ENCODE measurements around the gene RAB11FIP5.
"Not testable (repeated sequence)": the region's sequence is repeated elsewhere in the genome, so short reads cannot be mapped to it uniquely, and the experiment has no call there.

RAB11FIP5 gene

GRCh38 chr2:73111073-73112025, 1.4 kb downstream of the RAB11FIP5 start:
- DNase-seq (ENCODE audit: low spot score): no peak

- no peak for DNase-seq (ENCODE audit: low spot score)
Measured at GRCh38 chr2:73110168-73111072, 2.3 kb downstream of the RAB11FIP5 start.

- no peak for DNase-seq (ENCODE audit: low spot score)
Measured at GRCh38 chr2:73109431-73110167, 3.1 kb downstream of the RAB11FIP5 start.

GRCh38 chr2:73107211-73107926, 5.4 kb downstream of the RAB11FIP5 start:
- no peak for DNase-seq (ENCODE audit: low spot score)

- DNase-seq (ENCODE audit: low spot score): no peak
Measured at GRCh38 chr2:73106791-73107190, 6.0 kb downstream of the RAB11FIP5 start.

GRCh38 chr2:73105511-73105971, 7.2 kb downstream of the RAB11FIP5 start:
- DNase-seq (ENCODE audit: low spot score): no peak

- no peak for DNase-seq (ENCODE audit: low spot score)
Measured at GRCh38 chr2:73104933-73105332, 7.8 kb downstream of the RAB11FIP5 start.

GRCh38 chr2:73103018-73103542, 9.7 kb downstream of the RAB11FIP5 start:
- DNase-seq (ENCODE audit: low spot score): no peak

GRCh38 chr2:73101626-73102256, 11.0 kb downstream of the RAB11FIP5 start:
- DNase-seq (ENCODE audit: low spot score): no peak

GRCh38 chr2:73100956-73101355, 11.8 kb downstream of the RAB11FIP5 start:
- DNase-seq (ENCODE audit: low spot score): no peak

- no peak for DNase-seq (ENCODE audit: low spot score)
Measured at GRCh38 chr2:73099486-73099885, 13.3 kb downstream of the RAB11FIP5 start.

- DNase-seq (ENCODE audit: low spot score): no peak
Measured at GRCh38 chr2:73095910-73096309, 16.8 kb downstream of the RAB11FIP5 start.

- not testable (repeated sequence) for DNase-seq (ENCODE audit: low spot score)
Measured at GRCh38 chr2:73093601-73094218, 19.0 kb downstream of the RAB11FIP5 start.

- DNase-seq (ENCODE audit: low spot score): no peak
Measured at GRCh38 chr2:73092146-73092783, 20.5 kb downstream of the RAB11FIP5 start.

GRCh38 chr2:73091696-73092095, 21.1 kb downstream of the RAB11FIP5 start:
- DNase-seq (ENCODE audit: low spot score): peak; percentile 48

- DNase-seq (ENCODE audit: low spot score): no peak
Measured at GRCh38 chr2:73091164-73091563, 21.6 kb downstream of the RAB11FIP5 start.

- DNase-seq (ENCODE audit: low spot score): no peak
Measured at GRCh38 chr2:73089270-73090030, 23.3 kb downstream of the RAB11FIP5 start.

- DNase-seq (ENCODE audit: low spot score): no peak
Measured at GRCh38 chr2:73088703-73089102, 24.0 kb downstream of the RAB11FIP5 start.

- no peak for DNase-seq (ENCODE audit: low spot score)
Measured at GRCh38 chr2:73088211-73088610, 24.5 kb downstream of the RAB11FIP5 start.
